Liver (tissue), 9 donors: ENCODE measurements around the gene SYNPO2. TPM values are rescaled to one million over a fixed set of nuclear protein-coding genes. Genes with fewer than 3 reads are reported as not detected.
A peak's percentile ranks its signal among the peaks of the same experiment; 100 is the strongest.

Experiments used
- DNase-seq: peaks from one replicate; pipeline ENCODE4 v3.0.0-alpha.2; 2017; ENCODE audit warnings: low spot score
- H3K27ac ChIP-seq, 2 donors: one replicate each; pipeline ENCODE4 v1.7.0; 2013; ENCODE audit warnings: inconsistent platforms in 2 of 2, low read length in 2 of 2, control low read depth in 1 of 2, low read depth in 1 of 2, mild to moderate bottlenecking in 1 of 2
- H3K27me3 ChIP-seq, 4 donors: one replicate each; pipeline versions ENCODE4 v1.6.1 to v1.7.0; 2013; ENCODE audit warnings: low read length in 3 of 4, inconsistent platforms in 1 of 4, mild to moderate bottlenecking in 1 of 4, moderate library complexity in 1 of 4; ENCODE audit not compliant: control insufficient read depth in 4 of 4, insufficient read depth in 4 of 4
- H3K36me3 ChIP-seq, 4 donors: one replicate each; pipeline versions ENCODE4 v1.6.1 to v1.7.0; 2013; ENCODE audit warnings: low read length in 3 of 4, mild to moderate bottlenecking in 3 of 4, low read depth in 1 of 4, moderate library complexity in 1 of 4; ENCODE audit not compliant: control insufficient read depth in 4 of 4, insufficient read depth in 3 of 4
- H3K4me1 ChIP-seq, 4 donors: one replicate each; pipeline versions ENCODE4 v1.6.1 to v1.7.0; 2013; ENCODE audit warnings: low read length in 3 of 4, mild to moderate bottlenecking in 3 of 4, moderate library complexity in 1 of 4; ENCODE audit not compliant: control insufficient read depth in 4 of 4, insufficient read depth in 4 of 4
- H3K4me3 ChIP-seq, 3 donors: one replicate each; pipeline versions ENCODE4 v1.6.1 to v1.7.0; 2013; ENCODE audit warnings: low read length in 3 of 3, control low read depth in 1 of 3, low read depth in 1 of 3, mild to moderate bottlenecking in 1 of 3
- H3K9ac ChIP-seq, 2 donors: one replicate each; pipeline ENCODE4 v1.7.0; 2013; ENCODE audit warnings: low read length in 2 of 2, mild to moderate bottlenecking in 2 of 2, moderate library complexity in 2 of 2, control low read depth in 1 of 2, low read depth in 1 of 2
- H3K9me3 ChIP-seq, 4 donors: one replicate each; pipeline versions ENCODE4 v1.6.1 to v1.7.0; 2013; ENCODE audit warnings: low read length in 3 of 4; ENCODE audit not compliant: control insufficient read depth in 4 of 4
- ATF3 ChIP-seq: IDR thresholded peaks from 2 replicates; pipeline ENCODE4 v1.6.1; 2016; ENCODE audit warnings: antibody characterized with exemption
- EGR1 ChIP-seq, 2 donors: IDR thresholded peaks; 2 replicates each; pipeline ENCODE4 v1.6.1; 2016 to 2018; ENCODE audit warnings: antibody characterized with exemption in 2 of 2, low read depth in 2 of 2
- FOXA1 ChIP-seq: IDR thresholded peaks from 2 replicates; pipeline ENCODE4 v1.6.1; 2016; ENCODE audit warnings: antibody characterized with exemption
- HNF4G ChIP-seq: IDR thresholded peaks from 2 replicates; pipeline ENCODE4 v1.6.1; 2016; ENCODE audit warnings: antibody characterized with exemption
- JUND ChIP-seq, 2 donors: IDR thresholded peaks; 2 replicates each; pipeline ENCODE4 v1.6.1; 2016; ENCODE audit warnings: antibody characterized with exemption in 2 of 2
- MAX ChIP-seq: IDR thresholded peaks from 2 replicates; pipeline ENCODE4 v1.6.1; 2016; ENCODE audit warnings: antibody characterized with exemption
- RAD21 ChIP-seq, 2 donors: IDR thresholded peaks; 2 replicates each; pipeline ENCODE4 v1.6.1; 2016; ENCODE audit warnings: antibody characterized with exemption in 2 of 2, mild to moderate bottlenecking in 2 of 2
- REST ChIP-seq: IDR thresholded peaks from 2 replicates; pipeline ENCODE4 v1.6.1; 2016; ENCODE audit warnings: antibody characterized with exemption, mild to moderate bottlenecking
- RXRA ChIP-seq, 2 donors: IDR thresholded peaks; 2 replicates each; pipeline ENCODE4 v1.6.1; 2017 to 2018; ENCODE audit warnings: antibody characterized with exemption in 2 of 2, mild to moderate bottlenecking in 1 of 2
- SP1 ChIP-seq: IDR thresholded peaks from 2 replicates; pipeline ENCODE4 v1.6.1; 2018; ENCODE audit warnings: antibody characterized with exemption, mild to moderate bottlenecking
- TAF1 ChIP-seq: conservative IDR thresholded peaks from 2 replicates; pipeline ENCODE4 v1.6.1; 2016; ENCODE audit warnings: antibody characterized with exemption, mild to moderate bottlenecking
- WGBS: extraction: QIAGEN DNeasy Blood & Tissue Kit; methylation state at CpG from one replicate; pipeline ENCODE4 v1.1.7; 2013; 5-methylcytosine and 5-hydroxymethylcytosine counted together
- polyA plus RNA-seq, 2 donors: library from polyadenylated mRNA; stranded (reverse) in 1 of 2; unstranded in 1 of 2; fragments of 200-250 nt in 1 of 2; fragments of >200 nt in 1 of 2; fragmentation: Nextera tagmentation in 1 of 2; extraction: Ambion mirVana in 1 of 2; gene quantifications; one replicate each; pipeline versions ENCODE4 v1.2.1 to v1.2.3, GENCODE V29; 2013 to 2015
- total RNA-seq, 2 donors: library from RNA; depleted of rRNA; stranded (reverse); fragments of >200 nt; gene quantifications; one replicate each; pipeline ENCODE4 v1.2.3, GENCODE V29; 2014
- TF ChIP-seq, protein P1 (sequence below): fragments of 150-350 bp; IDR thresholded peaks from 2 replicates; pipeline ENCODE4 v1.5.1; 2017; ENCODE audit warnings: improper control_type of control experiment, low read depth, low read length; ENCODE audit not compliant: missing input control
- TF ChIP-seq, protein P2 (sequence below): IDR thresholded peaks from 2 replicates; pipeline ENCODE4 v1.6.1; 2016; ENCODE audit warnings: antibody characterized with exemption
- donor health status: healthy.
- donor health status: healthy.
- donor health status: healthy.
- donor health status: healthy.
- donor health status: healthy.

SYNPO2 gene
- total and polyA plus RNA-seq, 4 donors = 2.4 to 10.9 (median 3.4) TPM

DNA sequence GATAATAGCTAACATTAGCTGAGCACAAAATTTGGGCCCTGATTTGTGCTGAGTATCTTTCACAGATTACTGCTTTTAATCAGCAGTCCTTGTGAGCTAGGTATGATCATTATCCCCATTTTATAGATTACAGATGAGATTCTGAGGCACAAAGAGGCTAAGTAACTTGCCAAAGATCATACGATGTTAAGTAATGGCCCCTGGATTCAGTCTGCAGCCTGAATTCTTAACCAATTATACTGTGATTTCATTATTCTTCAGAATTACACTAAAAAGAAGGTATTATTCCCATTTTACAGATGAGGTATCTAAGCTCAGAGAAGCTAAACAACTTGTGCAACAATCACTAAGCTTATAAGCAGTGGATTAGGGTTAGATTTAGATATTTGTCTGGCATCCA, 149.1 kb downstream of the SYNPO2 start:
- no peak for DNase-seq
- Histone ChIP-seq H3K27ac (peak overlapping the region; percentile 42 to 47), H3K9me3 (no peaks in the 10 kb centered on the region), H3K9ac (peak overlapping the region in 1 of 2 donors; percentile 11), H3K4me3 (no peak overlapping the region), H3K27me3 (no peaks in the 10 kb centered on the region), H3K4me1 (peaks cover 0 to 15% (median 11%) of the 10 kb centered on the region in 4 donors), H3K36me3 (no peaks in the 10 kb centered on the region)
- 78% methylated on average over 1 of the region's 1 CpG for WGBS
- TF ChIP-seq JUND (IDR thresholded peaks at IDR 0.05) (no peak), RXRA (IDR thresholded peaks at IDR 0.05) (no peak), EGR1 (IDR thresholded peaks at IDR 0.05; ENCODE audit: low read depth in 2 of 2) (no peak), ATF3 (no peak), RAD21 (IDR thresholded peaks at IDR 0.05) (no peak), HNF4G (no peak), FOXA1 (no peak), REST (no peak), MAX (no peak), SP1 (no peak)
- TF ChIP-seq, protein P1, sequence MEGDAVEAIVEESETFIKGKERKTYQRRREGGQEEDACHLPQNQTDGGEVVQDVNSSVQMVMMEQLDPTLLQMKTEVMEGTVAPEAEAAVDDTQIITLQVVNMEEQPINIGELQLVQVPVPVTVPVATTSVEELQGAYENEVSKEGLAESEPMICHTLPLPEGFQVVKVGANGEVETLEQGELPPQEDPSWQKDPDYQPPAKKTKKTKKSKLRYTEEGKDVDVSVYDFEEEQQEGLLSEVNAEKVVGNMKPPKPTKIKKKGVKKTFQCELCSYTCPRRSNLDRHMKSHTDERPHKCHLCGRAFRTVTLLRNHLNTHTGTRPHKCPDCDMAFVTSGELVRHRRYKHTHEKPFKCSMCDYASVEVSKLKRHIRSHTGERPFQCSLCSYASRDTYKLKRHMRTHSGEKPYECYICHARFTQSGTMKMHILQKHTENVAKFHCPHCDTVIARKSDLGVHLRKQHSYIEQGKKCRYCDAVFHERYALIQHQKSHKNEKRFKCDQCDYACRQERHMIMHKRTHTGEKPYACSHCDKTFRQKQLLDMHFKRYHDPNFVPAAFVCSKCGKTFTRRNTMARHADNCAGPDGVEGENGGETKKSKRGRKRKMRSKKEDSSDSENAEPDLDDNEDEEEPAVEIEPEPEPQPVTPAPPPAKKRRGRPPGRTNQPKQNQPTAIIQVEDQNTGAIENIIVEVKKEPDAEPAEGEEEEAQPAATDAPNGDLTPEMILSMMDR = no peak
- TF ChIP-seq, protein P2, sequence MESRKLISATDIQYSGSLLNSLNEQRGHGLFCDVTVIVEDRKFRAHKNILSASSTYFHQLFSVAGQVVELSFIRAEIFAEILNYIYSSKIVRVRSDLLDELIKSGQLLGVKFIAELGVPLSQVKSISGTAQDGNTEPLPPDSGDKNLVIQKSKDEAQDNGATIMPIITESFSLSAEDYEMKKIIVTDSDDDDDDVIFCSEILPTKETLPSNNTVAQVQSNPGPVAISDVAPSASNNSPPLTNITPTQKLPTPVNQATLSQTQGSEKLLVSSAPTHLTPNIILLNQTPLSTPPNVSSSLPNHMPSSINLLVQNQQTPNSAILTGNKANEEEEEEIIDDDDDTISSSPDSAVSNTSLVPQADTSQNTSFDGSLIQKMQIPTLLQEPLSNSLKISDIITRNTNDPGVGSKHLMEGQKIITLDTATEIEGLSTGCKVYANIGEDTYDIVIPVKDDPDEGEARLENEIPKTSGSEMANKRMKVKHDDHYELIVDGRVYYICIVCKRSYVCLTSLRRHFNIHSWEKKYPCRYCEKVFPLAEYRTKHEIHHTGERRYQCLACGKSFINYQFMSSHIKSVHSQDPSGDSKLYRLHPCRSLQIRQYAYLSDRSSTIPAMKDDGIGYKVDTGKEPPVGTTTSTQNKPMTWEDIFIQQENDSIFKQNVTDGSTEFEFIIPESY = no peak

DNA sequence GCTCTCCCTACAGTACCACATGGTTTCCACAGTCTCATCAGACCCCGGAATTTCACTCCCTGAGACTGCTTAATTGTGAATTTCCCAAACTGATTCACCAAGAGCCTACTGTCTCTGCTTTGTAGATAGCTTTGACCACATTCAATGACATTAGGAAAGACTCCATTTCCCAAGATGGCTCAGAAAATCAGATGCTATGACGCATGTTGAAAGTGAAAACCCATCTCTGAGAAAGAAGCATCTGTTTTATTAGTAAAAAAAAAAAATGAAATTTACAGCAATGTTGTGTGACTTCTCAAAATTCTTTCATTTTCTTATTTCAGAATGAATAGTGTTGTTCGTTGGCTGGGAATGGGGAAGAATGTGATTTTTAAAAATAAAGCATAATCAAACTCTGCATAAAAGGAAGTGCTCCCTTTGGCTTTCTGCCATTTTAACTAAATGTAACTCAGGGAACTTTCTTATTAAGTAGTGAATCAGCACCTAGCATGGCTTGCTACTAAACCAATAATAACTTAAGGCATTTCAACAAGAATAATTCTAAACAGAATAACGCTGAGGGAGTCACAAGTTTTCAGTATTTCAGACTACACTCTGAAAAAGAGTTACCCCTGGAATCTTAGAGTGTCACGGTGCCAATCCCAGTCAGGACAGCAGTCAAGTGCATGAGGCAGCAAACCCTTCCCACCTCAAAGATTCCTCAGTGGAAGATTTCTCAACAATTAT, 149.6 kb downstream of the SYNPO2 start:
- peaks cover 0 to 15% (median 11%) of the 10 kb centered on the region in 4 donors for H3K4me1 ChIP-seq
- H3K27ac ChIP-seq = peak overlapping the region; percentile 42 to 47

More for the DNA sequence above, 149.6 kb downstream of the SYNPO2 start:
- TF ChIP-seq MAX (no peak), SP1 (no peak), TAF1 (no peak), RAD21 (IDR thresholded peaks at IDR 0.05) (no peak)
- no peak overlapping the region for H3K9ac ChIP-seq
- DNase-seq = no peak
- no peak overlapping the region for H3K4me3 ChIP-seq
- no peaks in the 10 kb centered on the region for H3K9me3 ChIP-seq
- no peaks in the 10 kb centered on the region for H3K36me3 ChIP-seq
- H3K27me3 ChIP-seq = no peaks in the 10 kb centered on the region
- WGBS = 76% methylated on average over 5 of the region's 5 CpGs
